Cardiac septum (tissue), 1 donor: ENCODE measurements around the gene AHSG. TPM values are rescaled to one million over a fixed set of nuclear protein-coding genes. Genes with fewer than 3 reads are reported as not detected.

Source experiments
- DNase-seq: peaks from one replicate; pipeline ENCODE4 v3.0.0-alpha.2; 2020; ENCODE audit warnings: low spot score
- intact Hi-C: fragments of 100-400 bp; cut with DNase I; formaldehyde crosslinking; loops from one replicate; pipeline ENCODE4 v1.14.0; 2022
- total RNA-seq: library from RNA; stranded (reverse); fragmentation: NEBNext Ultra II Directional; extraction: Animal tissue kit (Norgen Biotek cat#: 25700); gene quantifications from one replicate; pipeline ENCODE4 v1.2.1, GENCODE V29; 2021
- donor health status: DM: no; HTN: no; CAD: no.

The AHSG gene
- total RNA-seq, 1 donor from 2014 or later = not detected

DNA sequence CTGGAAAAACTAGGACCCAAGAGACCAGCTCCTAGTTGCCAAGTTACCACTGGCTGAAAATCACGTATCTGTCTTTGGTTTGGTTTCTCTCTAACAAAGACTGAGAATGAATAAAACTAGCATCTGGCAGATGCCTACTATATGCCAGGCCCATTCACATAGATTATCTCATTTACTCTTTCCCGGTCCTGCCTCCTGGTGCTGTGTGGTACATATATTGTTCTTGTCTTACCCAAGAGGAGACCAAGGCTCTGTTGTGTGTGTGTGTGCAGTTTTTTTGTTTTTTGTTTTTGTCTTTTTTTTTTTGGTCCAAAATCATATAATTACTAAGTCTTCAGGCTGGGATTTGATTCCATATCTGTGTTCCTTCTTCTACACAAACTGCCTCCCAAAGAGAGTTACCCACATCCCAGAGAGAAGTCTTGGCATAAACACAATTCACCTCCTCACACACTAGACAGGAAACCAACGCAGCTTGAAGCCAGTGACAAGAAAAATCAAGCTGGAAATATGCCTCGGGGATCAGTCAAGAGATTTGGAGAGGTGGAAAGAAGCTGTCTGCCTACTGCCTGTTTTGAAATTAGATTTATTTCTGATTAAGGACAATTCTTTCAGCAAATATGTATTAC, 891 bp downstream of the AHSG start:
- intact Hi-C loops = loop anchor here (2.0 kb wide), 1 partner anchor 211 kb away; no protein-coding TSS in a partner anchor
- no peak for DNase-seq

DNA sequence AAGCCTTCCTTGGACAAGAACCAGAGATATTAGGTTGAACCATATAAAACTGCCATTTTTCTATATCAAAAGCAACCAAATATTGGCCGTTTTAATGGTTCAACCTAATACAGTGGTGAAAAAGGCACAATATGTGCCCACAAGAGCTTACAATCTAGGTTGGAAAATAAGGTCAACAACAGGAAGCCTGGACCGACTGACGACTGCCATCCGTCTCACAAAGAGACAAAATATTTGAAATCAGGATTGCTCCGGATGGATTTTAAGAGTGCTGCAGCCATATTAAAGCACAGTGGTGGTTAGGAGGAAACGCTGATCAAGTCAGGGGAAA, 1.4 kb downstream of the AHSG start:
- no peak for DNase-seq
- intact Hi-C loops = loop anchor here (2.0 kb wide), 1 partner anchor 211 kb away; no protein-coding TSS in a partner anchor

DNA sequence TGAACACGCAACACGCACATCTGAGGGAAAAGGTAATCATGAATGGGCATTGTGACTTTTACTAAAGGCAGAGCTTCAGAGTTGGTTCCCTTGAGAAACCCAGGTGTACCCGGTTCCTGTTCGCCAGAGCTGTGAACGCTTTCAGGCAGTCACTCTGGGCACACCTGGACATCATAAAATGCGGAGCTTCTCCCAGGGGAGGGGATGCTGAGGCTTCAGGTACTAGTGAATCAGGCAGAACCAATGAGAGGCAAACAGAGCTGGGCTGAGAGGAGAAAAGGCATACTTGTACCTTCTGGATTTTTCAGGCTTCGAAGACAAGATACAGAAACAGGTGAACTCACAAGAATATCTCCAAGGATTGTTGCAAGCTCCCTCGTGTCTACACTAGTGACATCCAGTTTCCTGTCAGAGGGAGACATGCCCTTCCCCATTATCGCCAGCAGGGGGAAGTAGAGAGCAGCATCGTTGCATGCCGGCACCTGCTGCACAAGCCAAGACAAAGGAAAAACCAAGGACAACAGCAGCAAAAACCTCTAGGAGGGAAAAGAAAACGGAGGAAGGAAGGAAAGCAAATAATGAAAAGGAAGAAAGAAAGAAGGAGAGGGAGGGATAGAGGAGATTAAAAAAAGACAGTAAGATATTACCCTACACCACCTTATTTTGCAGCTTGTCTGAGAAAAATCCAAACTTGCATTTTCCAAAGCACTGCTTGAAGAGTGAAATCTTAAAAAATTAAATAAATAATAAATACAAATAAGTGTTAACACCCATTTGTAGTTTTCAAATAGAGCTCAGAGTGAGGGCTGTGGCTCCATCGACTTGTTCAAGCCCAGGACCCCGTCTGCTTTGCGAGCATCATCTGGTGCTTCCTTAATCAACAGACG, 2.0 kb downstream of the AHSG start:
- DNase-seq = peak; percentile 85
- intact Hi-C loops = loop anchor here (2.0 kb wide), 1 partner anchor 210 kb away; no protein-coding TSS in a partner anchor

DNA sequence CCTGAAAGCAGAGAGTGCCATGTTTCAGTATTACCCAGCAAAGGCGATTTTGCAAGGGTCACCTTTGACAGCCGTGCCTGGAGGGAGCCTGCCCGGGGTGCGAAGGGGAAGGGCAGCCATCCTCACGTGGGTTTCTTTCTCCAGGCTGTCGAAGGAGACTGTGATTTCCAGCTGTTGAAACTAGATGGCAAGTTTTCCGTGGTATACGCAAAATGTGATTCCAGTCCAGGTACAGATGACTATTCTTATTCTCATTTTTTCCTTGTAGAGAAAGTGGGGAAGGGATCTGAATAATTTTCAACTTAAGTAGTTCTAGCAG, 3.4 kb downstream of the AHSG start:
- DNase-seq = no peak
- intact Hi-C loops = loop anchor here (2.0 kb wide), 1 partner anchor 137 kb away; no protein-coding TSS in a partner anchor

DNA sequence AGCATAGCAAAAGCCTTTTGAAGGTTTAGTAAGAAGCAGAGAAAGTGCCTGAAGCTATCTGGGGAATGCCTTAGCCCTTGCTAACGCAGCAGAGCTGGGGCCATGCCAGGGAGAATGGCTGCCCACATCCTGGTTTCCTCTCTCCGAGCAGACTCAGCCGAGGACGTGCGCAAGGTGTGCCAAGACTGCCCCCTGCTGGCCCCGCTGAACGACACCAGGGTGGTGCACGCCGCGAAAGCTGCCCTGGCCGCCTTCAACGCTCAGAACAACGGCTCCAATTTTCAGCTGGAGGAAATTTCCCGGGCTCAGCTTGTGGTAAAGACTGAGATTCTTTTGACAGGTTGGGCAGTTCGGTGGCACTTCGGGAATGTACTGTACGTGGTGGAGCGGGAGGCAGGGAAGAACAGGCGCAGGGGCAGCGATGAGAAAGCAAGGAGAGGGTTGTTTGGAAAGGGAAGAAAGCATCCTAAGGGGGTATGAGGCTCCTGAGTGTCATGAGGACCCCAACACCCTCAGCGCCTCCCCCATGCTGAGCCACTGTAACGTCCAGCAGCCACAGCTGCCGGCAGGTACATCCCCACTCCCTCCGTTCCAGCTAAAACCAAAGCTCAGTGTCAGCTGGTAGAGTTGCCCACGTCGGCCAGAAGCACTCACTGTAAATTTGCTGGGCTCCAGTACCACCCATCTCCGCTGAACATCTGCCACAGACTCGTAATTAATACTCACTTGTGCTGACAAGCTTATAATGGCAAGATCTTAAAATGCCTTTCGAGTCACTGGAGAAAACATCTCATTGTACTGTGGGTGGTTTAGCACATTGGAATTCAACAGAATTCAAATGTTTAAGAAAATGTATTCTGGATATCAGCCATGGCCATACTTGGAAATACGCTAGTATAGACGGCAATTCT, 4.4 kb downstream of the AHSG start:
- DNase-seq = peak; percentile 94
- intact Hi-C loops = loop anchor here (2.0 kb wide), 1 partner anchor 136 kb away; no protein-coding TSS in a partner anchor

DNA sequence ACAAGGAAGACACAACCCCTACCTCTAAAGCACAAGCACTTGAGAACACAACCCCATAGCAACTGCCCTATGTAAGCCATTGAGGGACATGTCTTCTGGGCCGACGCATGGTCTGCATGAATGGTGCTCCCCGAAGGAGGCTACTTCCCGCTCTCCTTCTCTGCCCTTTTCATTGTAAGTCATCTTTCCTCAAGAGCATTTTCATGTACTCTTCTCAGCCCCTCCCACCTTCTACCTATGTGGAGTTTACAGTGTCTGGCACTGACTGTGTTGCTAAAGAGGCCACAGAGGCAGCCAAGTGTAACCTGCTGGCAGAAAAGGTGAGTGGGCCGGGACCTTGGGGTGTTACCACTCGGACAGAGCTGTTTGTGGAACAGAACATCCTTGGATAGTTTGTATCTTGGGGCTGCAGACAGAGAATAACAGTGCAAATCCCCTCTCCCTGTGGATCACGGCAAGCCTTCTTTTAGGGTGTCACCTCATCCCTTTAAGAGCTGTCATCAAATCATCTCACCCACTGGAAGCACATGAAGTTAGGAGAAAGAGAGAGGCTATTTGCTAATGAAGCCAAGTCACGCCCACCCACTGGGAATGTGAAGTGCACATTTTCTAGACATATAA, 5.6 kb downstream of the AHSG start:
- intact Hi-C loops = no loop called here

DNA sequence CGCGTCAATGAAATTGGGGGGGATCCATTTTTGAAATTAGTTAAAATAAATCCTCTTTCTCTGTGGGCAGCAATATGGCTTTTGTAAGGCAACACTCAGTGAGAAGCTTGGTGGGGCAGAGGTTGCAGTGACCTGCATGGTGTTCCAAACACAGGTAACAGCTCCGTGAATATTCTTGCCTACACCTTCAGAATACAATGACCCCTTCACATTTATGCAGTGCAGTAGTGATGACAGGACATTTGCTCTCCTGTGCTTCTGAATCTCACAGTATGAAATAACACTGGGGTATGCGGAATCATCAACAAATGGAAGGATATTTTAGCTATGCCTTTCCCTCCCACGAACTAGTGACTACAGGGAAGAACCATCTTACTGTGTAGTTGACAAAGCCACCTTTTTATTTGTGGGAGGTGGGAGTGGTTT, 6.9 kb downstream of the AHSG start:
- DNase-seq = no peak
- intact Hi-C loops = no loop called here

More for the DNA sequence above, 5.6 kb downstream of the AHSG start:
- no peak for DNase-seq

DNA sequence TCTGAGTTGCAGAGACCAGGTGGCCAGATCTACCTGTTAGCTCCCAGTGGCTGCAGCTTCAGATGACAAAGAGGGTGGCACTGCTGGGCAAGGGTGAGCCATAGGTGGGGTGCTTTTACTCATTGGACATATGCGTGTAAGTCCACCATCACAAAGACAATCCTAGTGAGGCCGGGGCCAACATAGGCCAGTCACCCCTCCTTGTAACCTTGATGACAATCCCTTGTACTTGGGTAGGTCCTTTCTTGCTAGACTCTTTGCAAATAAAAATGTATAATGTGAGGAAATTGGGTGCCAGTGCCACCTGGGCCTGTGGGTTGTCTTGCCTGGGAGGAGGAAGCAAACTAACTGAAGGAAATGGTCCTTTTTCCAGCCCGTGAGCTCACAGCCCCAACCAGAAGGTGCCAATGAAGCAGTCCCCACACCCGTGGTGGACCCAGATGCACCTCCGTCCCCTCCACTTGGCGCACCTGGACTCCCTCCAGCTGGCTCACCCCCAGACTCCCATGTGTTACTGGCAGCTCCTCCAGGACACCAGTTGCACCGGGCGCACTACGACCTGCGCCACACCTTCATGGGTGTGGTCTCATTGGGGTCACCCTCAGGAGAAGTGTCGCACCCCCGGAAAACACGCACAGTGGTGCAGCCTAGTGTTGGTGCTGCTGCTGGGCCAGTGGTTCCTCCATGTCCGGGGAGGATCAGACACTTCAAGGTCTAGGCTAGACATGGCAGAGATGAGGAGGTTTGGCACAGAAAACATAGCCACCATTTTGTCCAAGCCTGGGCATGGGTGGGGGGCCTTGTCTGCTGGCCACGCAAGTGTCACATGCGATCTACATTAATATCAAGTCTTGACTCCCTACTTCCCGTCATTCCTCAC, 7.6 kb downstream of the AHSG start:
- no peak for DNase-seq
- intact Hi-C loops = no loop called here

DNA sequence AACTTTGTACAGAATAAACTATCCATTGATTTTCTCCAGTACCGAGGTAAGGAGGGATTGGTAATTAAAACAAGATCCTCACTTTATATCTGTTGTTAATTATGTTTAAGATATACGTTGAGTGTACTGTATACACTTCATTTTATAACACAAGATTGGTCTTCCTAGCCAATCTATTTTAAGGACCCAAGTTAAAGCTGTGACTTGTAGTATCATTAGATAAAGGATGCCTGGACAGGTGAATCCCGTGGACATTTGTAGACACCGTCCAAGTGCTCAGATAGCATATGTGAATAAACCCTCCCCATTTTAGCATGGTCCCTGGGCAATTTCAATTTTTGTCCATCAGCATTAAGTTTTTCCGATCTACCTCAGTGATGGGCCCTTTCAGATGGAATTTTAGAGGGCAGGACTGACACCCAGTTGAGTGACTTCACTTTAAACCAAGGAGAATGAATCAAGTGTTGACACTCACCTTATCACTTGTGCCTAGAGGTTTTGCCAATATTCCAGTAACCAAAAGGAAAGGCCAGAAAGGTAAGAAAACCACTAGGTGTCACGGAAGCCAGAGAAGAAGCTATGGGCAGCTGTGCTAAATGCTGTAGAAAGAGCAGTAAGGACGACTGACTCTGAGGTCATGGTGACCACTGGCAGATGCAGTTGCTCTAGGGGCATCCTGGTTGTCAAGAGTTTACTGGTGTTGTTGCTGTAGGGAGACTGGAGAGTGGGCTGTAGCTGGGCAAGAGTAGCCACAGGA, 9.2 kb downstream of the AHSG start:
- intact Hi-C loops = no loop called here

DNA sequence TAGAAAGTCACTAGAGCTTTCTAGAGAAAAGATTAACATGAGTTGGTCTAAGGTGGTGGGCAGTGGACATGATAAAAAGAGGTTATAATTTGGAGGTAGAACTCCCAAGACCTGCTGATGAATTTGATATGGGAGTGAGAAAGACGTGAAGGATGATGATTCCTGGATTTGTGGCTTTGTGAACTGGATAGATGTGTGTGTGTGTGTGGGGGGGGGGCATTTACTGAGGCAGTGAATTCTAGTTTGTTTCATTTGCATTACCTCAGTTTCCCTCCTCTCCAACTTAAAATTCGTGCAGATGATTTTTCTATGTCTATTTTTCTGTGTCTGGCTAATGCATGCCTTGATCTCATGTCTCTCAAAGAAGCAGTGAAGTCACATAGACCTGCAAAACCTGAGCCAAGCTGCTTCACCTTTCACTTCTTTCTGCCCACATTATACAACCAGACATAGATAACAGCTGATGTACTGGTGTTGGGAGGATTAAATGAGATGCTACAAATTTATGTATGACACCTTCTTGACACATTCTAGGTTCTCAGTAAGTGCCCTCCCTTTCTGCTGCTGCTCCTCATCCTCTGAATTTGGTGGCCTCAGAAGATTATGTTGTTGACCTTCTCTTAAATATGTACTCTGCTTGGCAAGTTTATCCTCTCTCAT, 9.9 kb downstream of the AHSG start:
- intact Hi-C loops = no loop called here
- DNase-seq = no peak

More for the DNA sequence above, 9.2 kb downstream of the AHSG start:
- DNase-seq = no peak

DNA sequence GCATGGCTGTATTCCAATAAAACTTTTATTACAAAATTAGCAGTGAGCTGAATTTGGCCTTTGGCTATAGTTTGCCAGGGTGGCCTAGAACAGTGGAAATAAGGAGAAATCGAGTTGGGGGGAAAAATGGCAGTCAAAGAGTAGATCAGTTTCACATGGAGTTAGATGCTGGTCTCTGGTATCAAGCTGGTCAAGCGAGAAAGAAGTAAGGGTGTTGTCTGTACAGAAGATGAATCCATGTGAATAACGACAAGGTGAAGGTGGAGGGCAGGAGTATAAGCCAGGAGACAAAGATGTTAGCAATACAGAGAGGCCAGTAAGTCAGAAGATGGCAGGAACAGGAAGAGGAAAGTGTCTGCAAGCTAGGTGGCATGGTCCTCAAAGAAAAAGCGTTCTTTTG, 11.7 kb downstream of the AHSG start:
- intact Hi-C loops = no loop called here
- no peak for DNase-seq

DNA sequence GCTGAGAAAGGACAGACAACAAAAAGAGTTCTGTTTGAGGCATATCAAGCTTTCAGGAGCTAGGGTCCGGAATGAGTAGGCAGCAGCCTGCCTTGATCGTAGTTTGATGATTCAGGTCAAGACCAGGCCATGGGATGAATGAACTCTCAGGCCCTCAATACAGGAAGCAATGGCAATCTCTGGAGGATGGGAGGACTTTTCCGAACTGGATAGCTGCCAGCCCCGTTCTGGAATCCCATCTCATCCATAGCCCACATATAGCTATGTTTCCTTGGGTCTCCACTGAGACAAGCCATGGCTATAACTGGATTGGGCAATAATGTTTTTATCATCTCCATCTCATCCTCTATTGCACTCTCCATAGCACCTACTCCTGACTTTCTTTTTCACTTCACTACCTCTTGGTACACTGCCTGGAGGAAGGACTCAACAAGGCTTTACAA, 12.8 kb downstream of the AHSG start:
- no peak for DNase-seq
- intact Hi-C loops = no loop called here

DNA sequence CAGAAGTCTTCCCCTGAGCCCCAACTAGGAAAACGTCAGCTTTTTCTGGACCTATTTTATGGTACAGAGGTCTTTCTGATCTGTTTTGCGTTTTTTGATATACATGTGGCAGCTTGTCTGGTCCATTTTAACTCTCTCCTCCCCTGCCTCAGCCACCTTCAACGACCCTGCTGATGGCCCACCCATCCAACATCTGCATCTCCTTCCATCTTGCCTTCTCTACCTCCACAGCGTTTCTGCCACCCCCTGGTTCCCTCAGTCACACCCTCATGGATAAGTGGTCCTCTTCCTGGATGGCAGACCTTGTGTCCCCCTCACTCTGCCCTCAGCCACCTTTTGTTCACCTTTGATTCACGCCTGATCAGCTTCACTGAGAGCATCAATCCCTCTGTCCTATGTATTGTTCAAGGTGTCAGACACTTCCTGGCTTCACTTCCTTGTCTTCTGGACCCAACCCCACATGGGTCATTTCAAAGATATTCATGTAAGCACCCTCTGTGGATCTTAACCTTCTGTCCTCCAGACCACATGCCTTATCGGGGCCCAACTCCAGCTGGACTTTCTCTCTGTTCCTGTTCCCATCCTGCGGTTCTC, 13.5 kb downstream of the AHSG start:
- intact Hi-C loops = no loop called here
- no peak for DNase-seq

DNA sequence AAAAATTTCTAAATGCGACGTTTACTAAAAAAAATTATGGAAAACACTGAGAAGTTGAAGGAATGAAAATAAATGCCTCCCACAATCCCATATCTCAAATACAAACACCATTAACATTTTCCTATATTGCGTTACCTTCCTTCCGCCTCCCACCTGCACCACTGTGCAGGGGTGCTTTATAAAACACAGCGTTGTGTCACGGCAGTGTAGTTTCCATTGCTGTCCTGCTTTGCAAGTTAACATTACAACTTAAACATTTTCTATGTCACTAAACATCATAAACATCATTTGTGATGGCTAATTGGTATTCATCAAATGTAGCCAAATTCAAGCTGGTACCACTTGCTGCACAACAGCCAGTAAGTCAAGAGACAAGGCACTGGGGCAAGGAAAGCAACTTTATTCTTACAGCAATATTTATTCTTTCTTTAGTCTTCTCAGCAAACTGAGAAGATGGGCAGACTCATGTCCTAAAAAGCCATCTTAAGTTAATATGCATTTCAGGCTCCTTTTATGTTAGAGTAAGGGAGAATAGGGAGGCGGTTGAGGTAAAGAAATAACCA, 15.1 kb downstream of the AHSG start:
- intact Hi-C loops = no loop called here
- no peak for DNase-seq

DNA sequence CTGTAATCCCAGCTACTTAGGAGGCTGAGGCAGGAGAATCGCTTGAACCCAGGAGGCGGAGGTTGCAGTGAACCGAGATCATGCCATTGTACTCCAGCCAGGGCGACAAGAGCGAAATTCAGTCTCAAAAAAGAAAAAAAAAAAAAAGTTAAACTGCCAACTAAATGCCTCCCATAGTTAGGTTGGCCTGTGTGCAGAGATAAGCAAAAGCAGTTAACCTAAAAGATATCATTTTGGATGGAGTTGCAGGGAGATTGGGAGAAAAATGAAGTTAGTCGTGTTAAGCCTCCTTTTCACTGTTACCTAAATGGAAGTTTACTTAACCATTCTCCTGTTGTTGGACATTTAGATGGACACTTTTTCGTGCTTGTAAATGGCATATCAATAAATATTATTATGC, 15.9 kb downstream of the AHSG start:
- DNase-seq = no peak
- intact Hi-C loops = no loop called here

DNA sequence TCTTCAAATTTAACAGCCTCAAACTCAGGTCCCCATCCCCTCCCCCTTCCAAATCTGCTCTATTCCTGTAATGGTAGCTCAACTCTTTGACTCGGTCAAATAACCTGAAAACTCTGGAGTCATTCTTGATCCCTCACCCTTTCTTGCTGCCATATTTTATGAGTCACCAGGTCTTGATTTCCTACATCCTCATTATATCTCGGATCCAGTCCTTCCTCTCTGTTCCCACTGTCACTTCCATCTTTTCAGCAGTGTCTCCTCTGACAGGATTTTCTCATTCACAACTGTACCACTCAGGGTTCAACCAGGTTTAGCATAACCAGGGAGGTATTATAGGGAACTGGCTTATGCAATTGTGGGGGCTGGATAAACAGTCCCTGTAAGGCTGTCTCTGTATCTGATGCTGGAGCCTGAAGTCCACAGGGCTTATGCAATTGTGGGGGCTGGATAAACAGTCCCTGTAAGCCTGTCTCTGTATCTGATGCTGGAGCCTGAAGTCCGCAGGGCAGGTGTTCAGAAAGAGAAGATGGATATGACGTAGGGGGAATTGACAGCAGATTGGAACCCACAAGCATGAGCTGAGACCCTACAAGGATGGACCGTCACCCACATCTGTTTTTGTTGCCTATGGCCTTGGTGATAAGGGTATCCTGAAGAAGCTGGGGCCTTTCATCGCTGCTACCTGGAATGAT, 18.2 kb downstream of the AHSG start:
- no peak for DNase-seq
- intact Hi-C loops = no loop called here
